BJ (cell line): ENCODE measurements around the gene LATS2. TPM values are rescaled to one million over a fixed set of nuclear protein-coding genes. Genes with fewer than 3 reads are reported as not detected.

Experiments used
- CTCF ChIA-PET: fragments of 350-600 bp; formaldehyde crosslinking; extraction: SDS; loops from one replicate; lab custom pipeline; 2021; ENCODE audit warnings: antibody characterized with exemption, inconsistent platforms; lab: Yijun Ruan, JAX
- POLR2A ChIA-PET: fragments of 300-600 bp; sonication (Branson Sonifier 250); formaldehyde crosslinking; extraction: SDS; loops from one replicate; lab custom pipeline; 2021; ENCODE audit warnings: antibody characterized with exemption; lab: Charles Lee
- DNase-seq: peaks from one replicate; pipeline ENCODE4 v3.0.0-alpha.2; 2011; ENCODE audit warnings: low read depth
- H3K27me3 ChIP-seq: 2 replicates; pipeline ENCODE4 v1.6.0; 2011; ENCODE audit warnings: low read length; ENCODE audit not compliant: control insufficient read depth, insufficient read depth
- H3K36me3 ChIP-seq: 2 replicates; pipeline ENCODE4 v1.5.1; 2011; ENCODE audit warnings: low read length; ENCODE audit not compliant: control insufficient read depth, insufficient read depth
- H3K4me3 ChIP-seq: 2 replicates; pipeline ENCODE4 v1.5.1; 2011; ENCODE audit warnings: low read depth, mild to moderate bottlenecking, control low read depth, low read length
- polyA plus RNA-seq: library from polyadenylated mRNA; depleted of rRNA; stranded (reverse); fragments of >200 nt; gene quantifications from 2 replicates; pipeline ENCODE4 v1.2.3, GENCODE V29; 2011
- TF ChIP-seq, protein P1 (sequence below): IDR thresholded peaks from 2 replicates; pipeline ENCODE4 v1.5.1; 2011; ENCODE audit warnings: low read depth, mild to moderate bottlenecking, control low read depth, inconsistent platforms, low read length, moderate library complexity; ENCODE audit not compliant: insufficient read depth

The LATS2 gene
- polyA plus RNA-seq, 1 experiment = 20.0 TPM

DNA sequence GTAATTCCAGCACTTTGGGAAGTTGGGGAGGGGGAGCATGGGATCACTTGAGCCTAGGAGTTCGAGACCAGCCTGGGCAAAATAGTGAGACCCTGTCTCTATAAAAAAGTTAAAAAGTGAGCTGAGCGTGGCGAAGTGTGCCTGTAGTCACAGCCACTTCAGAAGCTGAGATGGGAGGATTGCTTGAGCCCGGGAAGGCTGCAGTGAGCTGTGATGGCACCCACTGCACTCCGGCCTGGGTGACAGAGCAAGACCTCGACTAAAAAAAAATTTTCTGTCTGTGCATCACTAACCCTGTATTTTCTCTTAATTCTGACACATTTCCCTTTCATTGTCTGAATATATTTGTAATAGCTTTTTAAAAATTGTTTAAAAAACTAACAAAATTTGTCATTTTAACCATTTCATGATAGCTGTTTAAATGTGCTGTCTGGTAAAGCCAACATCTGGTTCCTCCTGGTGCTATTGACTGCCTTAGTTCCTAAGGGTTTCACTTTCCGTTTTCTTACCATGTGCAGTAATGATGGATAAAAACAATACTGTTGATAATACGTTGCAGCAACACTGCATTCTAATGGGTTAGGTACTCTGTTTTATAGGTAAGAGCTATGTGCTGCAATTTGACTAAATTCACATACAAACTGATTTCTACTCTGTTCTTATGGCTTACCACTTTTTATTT lies 29.7 kb downstream of the LATS2 start:
- Histone ChIP-seq H3K4me3 (no peak overlapping the region), H3K36me3 (no peaks in the 10 kb centered on the region), H3K27me3 (no peaks in the 10 kb centered on the region)
- CTCF ChIA-PET = interaction anchor here (0.6 to 1.1 kb wide), 3 partner anchors 8 to 89 kb away, joined by 3 to 4 read pairs (median 3); no protein-coding TSS in a partner anchor
- no peak for DNase-seq
- TF ChIP-seq, protein P1, sequence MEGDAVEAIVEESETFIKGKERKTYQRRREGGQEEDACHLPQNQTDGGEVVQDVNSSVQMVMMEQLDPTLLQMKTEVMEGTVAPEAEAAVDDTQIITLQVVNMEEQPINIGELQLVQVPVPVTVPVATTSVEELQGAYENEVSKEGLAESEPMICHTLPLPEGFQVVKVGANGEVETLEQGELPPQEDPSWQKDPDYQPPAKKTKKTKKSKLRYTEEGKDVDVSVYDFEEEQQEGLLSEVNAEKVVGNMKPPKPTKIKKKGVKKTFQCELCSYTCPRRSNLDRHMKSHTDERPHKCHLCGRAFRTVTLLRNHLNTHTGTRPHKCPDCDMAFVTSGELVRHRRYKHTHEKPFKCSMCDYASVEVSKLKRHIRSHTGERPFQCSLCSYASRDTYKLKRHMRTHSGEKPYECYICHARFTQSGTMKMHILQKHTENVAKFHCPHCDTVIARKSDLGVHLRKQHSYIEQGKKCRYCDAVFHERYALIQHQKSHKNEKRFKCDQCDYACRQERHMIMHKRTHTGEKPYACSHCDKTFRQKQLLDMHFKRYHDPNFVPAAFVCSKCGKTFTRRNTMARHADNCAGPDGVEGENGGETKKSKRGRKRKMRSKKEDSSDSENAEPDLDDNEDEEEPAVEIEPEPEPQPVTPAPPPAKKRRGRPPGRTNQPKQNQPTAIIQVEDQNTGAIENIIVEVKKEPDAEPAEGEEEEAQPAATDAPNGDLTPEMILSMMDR = no peak
- POLR2A ChIA-PET = no interaction called here

DNA sequence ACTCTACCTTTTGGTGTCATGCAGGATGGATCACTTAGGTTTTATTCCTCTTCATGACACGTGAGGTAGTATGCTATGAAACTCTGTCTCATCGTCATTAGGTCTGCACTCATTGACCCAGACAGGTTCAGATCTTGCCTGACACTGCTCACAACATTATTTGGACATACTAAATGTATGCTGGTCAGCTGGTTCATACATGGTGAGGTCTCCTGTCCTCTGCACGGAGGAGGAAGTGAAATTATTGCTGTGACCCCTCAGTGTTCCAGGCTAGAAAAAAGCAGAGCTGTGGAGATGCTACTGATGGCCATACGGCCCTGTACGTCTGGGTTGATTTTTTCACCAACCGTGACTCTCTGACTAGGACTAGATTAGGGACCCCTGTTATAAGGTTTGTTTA lies 35.8 kb downstream of the LATS2 start:
- POLR2A ChIA-PET = no interaction called here
- no peak for DNase-seq
- H3K27me3 ChIP-seq = no peaks in the 10 kb centered on the region
- CTCF ChIA-PET = no interaction called here
- H3K36me3 ChIP-seq = 0 out of 2 replicates have a peak, but pooled peaks cover 1% of the 10 kb centered on the region
- no peak overlapping the region for H3K4me3 ChIP-seq
- TF ChIP-seq, protein P1 = no peak

DNA sequence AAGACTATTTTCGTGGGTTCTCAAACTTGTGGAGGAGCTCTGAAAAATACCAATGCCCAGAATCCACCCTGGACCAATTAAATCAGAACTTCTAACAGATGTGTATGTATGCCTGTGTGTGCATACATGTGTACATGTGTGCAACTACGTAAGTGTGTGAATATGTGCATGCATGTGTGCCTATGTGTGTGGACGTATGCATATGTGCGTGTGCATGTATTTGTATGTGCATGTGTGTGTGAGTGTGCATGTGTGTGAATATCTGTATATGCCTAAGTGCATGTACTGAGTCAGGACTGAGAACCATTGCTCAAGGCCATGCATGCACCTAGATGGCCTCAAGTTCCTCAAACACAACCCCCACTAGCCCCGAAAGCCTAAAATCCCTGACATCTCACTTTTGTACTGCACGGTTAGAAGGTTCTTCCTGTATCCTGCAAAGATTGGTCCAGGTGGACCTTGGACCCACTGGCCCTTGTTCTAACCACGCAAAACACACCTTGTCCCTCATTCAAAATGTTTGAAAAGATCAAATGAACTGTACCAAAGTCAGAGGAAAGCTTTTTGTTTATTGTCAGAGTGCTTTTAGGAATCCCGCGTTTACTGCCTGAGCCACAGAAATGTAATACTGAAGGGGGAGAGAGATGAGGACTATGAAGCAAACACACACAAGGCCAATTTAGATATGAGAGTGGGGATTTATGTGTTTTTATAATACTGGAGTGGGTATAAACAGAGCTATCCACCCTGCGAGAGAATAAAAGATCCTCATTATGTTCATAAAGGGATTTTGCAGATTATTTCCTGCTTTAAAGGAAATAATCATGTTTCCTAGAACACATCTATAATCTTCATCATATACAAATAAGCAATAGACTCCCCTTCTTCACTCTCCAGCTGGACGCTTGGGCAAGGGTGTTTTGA lies 39.1 kb downstream of the LATS2 start:
- TF ChIP-seq, protein P1 = no peak
- CTCF ChIA-PET = interaction anchor here (0.5 to 0.6 kb wide), 2 partner anchors 9 to 151 kb away, joined by 3 to 4 read pairs; no protein-coding TSS in a partner anchor
- no peak for DNase-seq
- H3K27me3 ChIP-seq = no peaks in the 10 kb centered on the region
- POLR2A ChIA-PET = interaction anchor here (0.7 kb wide), 1 partner anchor 18 kb away, joined by 27 read pairs; no protein-coding TSS in a partner anchor
- no peak overlapping the region for H3K4me3 ChIP-seq
- H3K36me3 ChIP-seq = peaks cover 3% of the 10 kb centered on the region

DNA sequence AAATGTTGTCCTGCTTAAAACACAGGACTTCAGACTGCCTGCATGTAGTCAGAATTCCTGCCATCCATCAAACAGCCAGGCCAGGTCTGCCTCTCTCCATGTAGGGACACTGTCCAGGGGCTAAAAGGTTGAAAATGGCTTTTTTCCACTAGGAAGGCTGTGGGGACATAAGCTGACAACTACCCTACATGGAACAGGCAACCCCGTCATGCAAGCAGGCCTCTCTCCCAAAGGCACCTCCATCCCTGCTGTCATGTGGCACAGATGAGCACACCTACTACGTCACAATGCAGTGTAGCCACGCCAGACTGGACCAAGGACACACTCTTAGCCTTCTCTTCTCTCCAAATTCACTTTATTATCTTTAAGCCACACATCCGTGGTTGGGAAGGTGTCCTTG lies 40.8 kb downstream of the LATS2 start:
- ChIA-PET CTCF (interaction anchor here (0.6 kb wide), 1 partner anchor 455 kb away, joined by 6 read pairs; no protein-coding TSS in a partner anchor), POLR2A (interaction anchor here (0.6 kb wide), 1 partner anchor 67 kb away, joined by 6 read pairs; no protein-coding TSS in a partner anchor)
- TF ChIP-seq, protein P1 = no peak
- peaks cover 3% of the 10 kb centered on the region for H3K36me3 ChIP-seq
- DNase-seq = no peak
- H3K27me3 ChIP-seq = no peaks in the 10 kb centered on the region
- no peak overlapping the region for H3K4me3 ChIP-seq

DNA sequence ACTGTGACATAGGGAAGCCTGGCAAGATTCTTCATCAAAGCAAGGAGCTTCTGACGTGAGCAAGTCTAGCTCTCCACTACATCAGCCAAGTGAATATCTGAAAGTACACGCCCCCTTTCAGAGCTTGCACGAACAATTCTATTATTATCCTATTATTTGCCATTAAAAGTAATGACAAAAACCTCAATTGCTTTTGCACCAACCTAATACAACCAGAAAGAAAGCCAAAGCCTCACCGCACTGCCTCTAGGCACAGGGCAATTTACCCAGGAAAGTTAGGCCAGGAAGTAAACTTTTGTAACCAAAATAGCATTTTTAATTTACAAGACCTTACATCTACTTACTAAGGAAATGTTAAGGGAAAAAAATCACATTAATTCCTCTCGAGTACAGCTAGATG lies 41.2 kb downstream of the LATS2 start:
- POLR2A ChIA-PET = interaction anchor here (0.6 kb wide), 2 partner anchors 68 to 1035 kb away, joined by 3 to 6 read pairs; no protein-coding TSS in a partner anchor
- DNase-seq = no peak
- Histone ChIP-seq H3K36me3 (peaks cover 3% of the 10 kb centered on the region), H3K27me3 (no peaks in the 10 kb centered on the region), H3K4me3 (no peak overlapping the region)
- TF ChIP-seq, protein P1 = no peak
- CTCF ChIA-PET = no interaction called here
